HG02885 (cell line): ENCODE measurements around the gene CARF.
"Not testable (repeated sequence)": the region's sequence is repeated elsewhere in the genome, so short reads cannot be mapped to it uniquely, and the experiment has no call there.

Experiments
- ATAC-seq: cut with Tn5 transposase; IDR thresholded peaks from one replicate; pipeline ENCODE4 v1.9.1; 2021; ENCODE audit warnings: mild to moderate bottlenecking; ENCODE audit not compliant: unreplicated experiment, poor library complexity

Gene CARF

GRCh38 chr2:202911512-202912341, at the start of gene CARF, which contains the start of gene WDR12:
Gene CARF, plus strand, starts transcription at chr2:202912275. Its CDS starts 29,628 bp downstream, at chr2:202941903.
Gene WDR12, minus strand, starts transcription at chr2:202911673. Its CDS starts 197 bp downstream, at chr2:202911476.
- ATAC-seq = peak; percentile 75

- ATAC-seq = peak; percentile 76
These were observed 41.4 kb upstream of the CARF start for GRCh38 chr2:202870431-202871299.

- peak; percentile 55 for ATAC-seq
These were observed 40.6 kb upstream of the CARF start, which contains the start of gene ICA1L for GRCh38 chr2:202871300-202872141. Gene ICA1L, minus strand, starts transcription at chr2:202871766. Its CDS starts 42,757 bp downstream, at chr2:202829009.

GRCh38 chr2:202877699-202878098, 34.4 kb upstream of the CARF start:
- ATAC-seq = no peak

- no peak for ATAC-seq
These were observed 30.5 kb upstream of the CARF start for GRCh38 chr2:202881570-202881969.

- no peak for ATAC-seq
These were observed 27.9 kb upstream of the CARF start for GRCh38 chr2:202883987-202884675.

- no peak for ATAC-seq
These were observed 26.9 kb upstream of the CARF start for GRCh38 chr2:202885190-202885589.

- not testable (repeated sequence) for ATAC-seq
These were observed 6.6 kb upstream of the CARF start for GRCh38 chr2:202905507-202905906.

- ATAC-seq = no peak
These were observed 3.9 kb upstream of the CARF start for GRCh38 chr2:202908186-202908585.

GRCh38 chr2:202909394-202910192, 2.5 kb upstream of the CARF start:
- no peak for ATAC-seq

GRCh38 chr2:202910250-202910649, 1.8 kb upstream of the CARF start:
- not testable (repeated sequence) for ATAC-seq

GRCh38 chr2:202910698-202911097, 1.4 kb upstream of the CARF start:
- ATAC-seq = no peak

- peak; percentile 15 for ATAC-seq
These were observed 918 bp upstream of the CARF start for GRCh38 chr2:202911203-202911511.

- ATAC-seq = peak; percentile 77
These were observed 497 bp downstream of the CARF start for GRCh38 chr2:202912342-202913201.

- ATAC-seq = no peak
These were observed 6.8 kb downstream of the CARF start for GRCh38 chr2:202918860-202919259.

GRCh38 chr2:202932425-202933138, 20.5 kb downstream of the CARF start:
- ATAC-seq = no peak

- ATAC-seq = no peak
These were observed 21.1 kb downstream of the CARF start for GRCh38 chr2:202933139-202933510.
